GM12891 (cell line): ENCODE results near the gene FAM72C.
"Not testable (repeated sequence)": the region's sequence is repeated elsewhere in the genome, so short reads cannot be mapped to it uniquely, and the experiment has no call there.

Source experiments
- DNase-seq: peaks from one replicate; pipeline ENCODE4 v3.0.0; 2011; ENCODE audit warnings: low spot score; ENCODE audit not compliant: insufficient read length
- FAIRE-seq: peaks from 2 replicates; lab custom pipeline; 2011; peaks lifted over from hg19 to GRCh38; lab: Jason Lieb, UNC

Gene FAM72C

GRCh38 chr1:143988602-143989426, 17.0 kb upstream of the FAM72C start:
- FAIRE-seq, DNase-seq: not testable (repeated sequence)

GRCh38 chr1:143987868-143988267, 16.1 kb upstream of the FAM72C start:
- FAIRE-seq, DNase-seq: not testable (repeated sequence)

- not testable (repeated sequence) for DNase-seq, FAIRE-seq
Observed at GRCh38 chr1:143984721-143985473, 13.1 kb upstream of the FAM72C start.

- DNase-seq, FAIRE-seq: not testable (repeated sequence)
Observed at GRCh38 chr1:143974416-143974815, 2.6 kb upstream of the FAM72C start.

- not testable (repeated sequence) for DNase-seq, FAIRE-seq
Observed at GRCh38 chr1:143973876-143974414, 2.2 kb upstream of the FAM72C start.

- not testable (repeated sequence) for DNase-seq, FAIRE-seq
Observed at GRCh38 chr1:143972753-143973326, 1.1 kb upstream of the FAM72C start.

- DNase-seq, FAIRE-seq: not testable (repeated sequence)
Observed at GRCh38 chr1:143965860-143966259, 5.9 kb downstream of the FAM72C start.

GRCh38 chr1:143964294-143964693, 7.5 kb downstream of the FAM72C start:
- not testable (repeated sequence) for FAIRE-seq, DNase-seq

- DNase-seq, FAIRE-seq: not testable (repeated sequence)
Observed at GRCh38 chr1:143955930-143956329, 15.9 kb downstream of the FAM72C start.

- not testable (repeated sequence) for FAIRE-seq, DNase-seq
Observed at GRCh38 chr1:143952913-143953312, 18.9 kb downstream of the FAM72C start.

GRCh38 chr1:143951485-143952391, 20.0 kb downstream of the FAM72C start:
- not testable (repeated sequence) for FAIRE-seq, DNase-seq

GRCh38 chr1:143947749-143948148, 24.0 kb downstream of the FAM72C start:
- DNase-seq, FAIRE-seq: not testable (repeated sequence)

GRCh38 chr1:143945253-143945652, 26.5 kb downstream of the FAM72C start:
- FAIRE-seq, DNase-seq: not testable (repeated sequence)

GRCh38 chr1:143944576-143945240, 27.1 kb downstream of the FAM72C start:
- not testable (repeated sequence) for FAIRE-seq, DNase-seq

GRCh38 chr1:143943319-143943978, 28.3 kb downstream of the FAM72C start:
- not testable (repeated sequence) for FAIRE-seq, DNase-seq

GRCh38 chr1:143942238-143942860, 29.4 kb downstream of the FAM72C start:
- not testable (repeated sequence) for FAIRE-seq, DNase-seq

- FAIRE-seq, DNase-seq: not testable (repeated sequence)
Observed at GRCh38 chr1:143939666-143940065, 32.1 kb downstream of the FAM72C start.
